Stimulated activated CD4-positive, alpha-beta T cell treated with anti-CD3 and anti-CD28 coated beads, Interleukin-4, amount 100 ng/mL, for 4 hours (primary cell): ENCODE results near the gene HOXA6.
A peak's percentile ranks its signal among the peaks of the same experiment; 100 is the strongest.

ENCODE experiments used
- DNase-seq, 2 experiments: peaks; one replicate each; pipeline ENCODE4 v3.0.0-alpha.2; 2020

Gene HOXA6

GRCh38 chr7:27106181-27106900 lies 41.2 kb downstream of the HOXA6 start:
- DNase-seq = no peak

GRCh38 chr7:27105301-27106031 lies 42.1 kb downstream of the HOXA6 start:
- no peak for DNase-seq

GRCh38 chr7:27104341-27105058 lies 43.1 kb downstream of the HOXA6 start:
- DNase-seq = no peak

GRCh38 chr7:27103489-27104226 lies 43.9 kb downstream of the HOXA6 start:
- no peak for DNase-seq

- DNase-seq = no peak
These were observed 44.8 kb downstream of the HOXA6 start, which contains the start of gene HOXA2 for GRCh38 chr7:27102581-27103442. Gene HOXA2, minus strand, starts transcription at chr7:27102683. Its CDS starts 183 bp downstream, at chr7:27102500.

GRCh38 chr7:27101957-27102580 lies 45.5 kb downstream of the HOXA6 start:
- no peak for DNase-seq

- no peak for DNase-seq
These were observed 46.2 kb downstream of the HOXA6 start for GRCh38 chr7:27101171-27101956.

- DNase-seq = no peak
These were observed 46.8 kb downstream of the HOXA6 start for GRCh38 chr7:27100694-27101170.

GRCh38 chr7:27099453-27100370 lies 47.9 kb downstream of the HOXA6 start:
- no peak for DNase-seq

- DNase-seq = no peak
These were observed 48.8 kb downstream of the HOXA6 start for GRCh38 chr7:27098578-27099451.

- no peak for DNase-seq
These were observed 49.6 kb downstream of the HOXA6 start for GRCh38 chr7:27097686-27098577.

- DNase-seq = no peak
These were observed 50.6 kb downstream of the HOXA6 start for GRCh38 chr7:27096768-27097514.

GRCh38 chr7:27095897-27096767 lies 51.4 kb downstream of the HOXA6 start, which contains the start of gene HOXA1:
Gene HOXA1, minus strand, starts transcription at chr7:27096000. Its CDS starts 88 bp downstream, at chr7:27095912.
- DNase-seq = peak; percentile 63 to 75
